HG03342 (cell line): ENCODE results near the gene LRP4.
"Not testable (repeated sequence)": the region's sequence is repeated elsewhere in the genome, so short reads cannot be mapped to it uniquely, and the experiment has no call there.

Experiments used
- ATAC-seq: cut with Tn5 transposase; IDR thresholded peaks from one replicate; pipeline ENCODE4 v1.9.1; 2021; ENCODE audit warnings: mild to moderate bottlenecking, moderate library complexity; ENCODE audit not compliant: unreplicated experiment

LRP4 gene

GRCh38 chr11:46928701-46929100 is 10.4 kb upstream of the LRP4 start:
- not testable (repeated sequence) for ATAC-seq

GRCh38 chr11:46927928-46928327 is 9.6 kb upstream of the LRP4 start:
- ATAC-seq, result not testable (repeated sequence)

DNA sequence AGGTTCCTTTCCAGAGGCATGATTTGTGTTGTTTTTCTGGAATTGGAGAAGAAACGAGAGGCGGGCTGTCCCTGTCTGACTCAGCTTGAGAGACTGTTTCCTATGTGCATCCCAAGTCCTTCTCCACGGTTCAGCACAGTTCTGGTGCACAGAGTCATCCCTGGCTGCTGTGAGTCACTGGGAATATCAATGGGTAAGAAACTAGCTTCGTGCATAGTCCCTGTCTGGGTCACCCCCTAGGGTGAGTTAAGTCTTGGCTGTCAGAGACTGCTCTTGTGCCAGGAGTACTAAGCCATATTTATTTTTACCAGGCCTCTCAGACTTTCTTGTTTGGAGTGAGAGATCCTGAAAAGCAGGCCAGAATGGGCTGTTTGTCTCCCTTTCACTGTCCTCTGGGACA is 2.4 kb upstream of the LRP4 start:
- no peak for ATAC-seq

- ATAC-seq, result no peak
These were observed 601 bp upstream of the LRP4 start for GRCh38 chr11:46918788-46919513.

GRCh38 chr11:46917762-46918082 is 628 bp downstream of the LRP4 start:
- ATAC-seq, result no peak

- no peak for ATAC-seq
These were observed 1.1 kb downstream of the LRP4 start for GRCh38 chr11:46917109-46917761.

- no peak for ATAC-seq
These were observed 1.9 kb downstream of the LRP4 start for GRCh38 chr11:46916286-46917108.

DNA sequence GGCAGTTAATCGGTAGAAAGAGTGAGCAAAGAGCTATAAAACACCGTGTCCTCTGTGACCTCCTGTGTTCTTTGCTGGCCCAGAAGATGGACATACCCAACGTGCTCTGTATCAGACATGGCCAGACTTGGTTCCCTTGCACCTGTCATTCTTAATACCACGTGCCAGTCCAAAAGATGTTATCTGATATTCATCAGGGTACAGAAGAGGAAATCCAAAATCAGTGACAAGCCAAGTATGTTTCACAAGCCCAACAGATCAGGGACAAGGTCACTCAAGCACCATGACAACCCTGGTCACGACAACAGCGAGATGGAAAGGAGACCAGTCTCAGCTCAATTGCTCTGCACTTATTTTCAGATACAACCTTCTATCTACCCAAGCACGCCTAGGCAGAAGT is 3.4 kb downstream of the LRP4 start:
- ATAC-seq, result no peak

DNA sequence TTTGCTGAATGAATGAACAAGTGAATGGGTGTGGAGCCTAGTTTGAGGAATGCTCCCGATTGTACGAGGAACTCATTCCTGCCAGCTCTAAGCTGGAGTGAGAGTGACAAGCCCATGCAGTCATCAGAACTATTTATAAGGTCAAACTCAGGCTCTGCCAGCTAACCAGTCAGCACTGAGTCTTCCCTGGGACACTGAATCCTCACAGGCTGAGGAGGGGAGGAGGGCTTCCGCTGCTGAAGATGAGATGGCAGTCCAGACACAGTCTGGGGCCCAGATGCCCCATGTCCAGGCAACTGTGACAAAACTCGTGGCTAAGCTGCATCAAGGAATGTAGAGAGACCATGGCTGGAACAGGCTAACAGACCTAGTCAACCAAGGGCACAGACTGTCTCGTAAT is 4.0 kb downstream of the LRP4 start:
- no peak for ATAC-seq

DNA sequence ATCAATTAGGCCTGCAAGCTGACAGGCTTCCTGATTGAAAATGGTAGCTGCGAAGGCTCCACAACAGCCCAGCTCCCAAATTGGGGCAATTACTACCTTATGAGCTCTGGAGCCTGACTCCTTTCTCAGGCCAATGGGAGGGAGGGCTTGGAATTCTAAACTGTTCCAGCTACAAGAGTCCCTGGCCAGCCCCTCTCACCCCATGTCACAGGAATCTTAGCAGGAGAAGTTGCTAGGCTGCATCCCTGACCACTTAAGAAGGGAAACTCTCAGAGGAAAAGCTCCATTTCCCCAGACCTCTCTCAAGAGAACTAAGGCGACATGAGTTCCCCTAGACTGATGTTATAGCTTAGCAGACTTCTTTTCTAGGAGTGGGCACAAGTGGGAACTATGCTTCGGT is 4.9 kb downstream of the LRP4 start:
- ATAC-seq, result no peak

- ATAC-seq, result no peak
These were observed 5.7 kb downstream of the LRP4 start for GRCh38 chr11:46912526-46913150.

GRCh38 chr11:46907606-46908005 is 10.7 kb downstream of the LRP4 start:
- no peak for ATAC-seq

GRCh38 chr11:46906609-46907041 is 11.7 kb downstream of the LRP4 start:
- ATAC-seq, result no peak

DNA sequence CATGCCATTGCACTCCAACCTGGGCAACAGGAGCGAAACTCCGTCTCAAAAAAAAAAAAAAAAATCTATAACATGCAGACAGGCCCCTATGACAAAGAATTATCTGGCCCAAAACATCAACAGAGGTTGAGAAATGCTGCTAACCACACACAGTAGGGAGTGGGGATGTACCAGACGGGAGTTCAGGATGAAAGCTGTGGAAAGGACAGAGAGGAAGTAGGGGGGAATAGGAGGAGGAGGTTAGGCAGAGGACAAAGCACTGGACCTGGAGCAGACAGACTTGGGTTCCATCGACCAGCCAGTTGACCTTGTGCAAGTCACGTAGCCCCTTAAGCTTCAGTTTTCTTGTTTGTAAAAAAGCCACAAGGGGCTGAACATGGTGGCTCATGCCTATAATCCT is 12.5 kb downstream of the LRP4 start:
- ATAC-seq, result no peak

DNA sequence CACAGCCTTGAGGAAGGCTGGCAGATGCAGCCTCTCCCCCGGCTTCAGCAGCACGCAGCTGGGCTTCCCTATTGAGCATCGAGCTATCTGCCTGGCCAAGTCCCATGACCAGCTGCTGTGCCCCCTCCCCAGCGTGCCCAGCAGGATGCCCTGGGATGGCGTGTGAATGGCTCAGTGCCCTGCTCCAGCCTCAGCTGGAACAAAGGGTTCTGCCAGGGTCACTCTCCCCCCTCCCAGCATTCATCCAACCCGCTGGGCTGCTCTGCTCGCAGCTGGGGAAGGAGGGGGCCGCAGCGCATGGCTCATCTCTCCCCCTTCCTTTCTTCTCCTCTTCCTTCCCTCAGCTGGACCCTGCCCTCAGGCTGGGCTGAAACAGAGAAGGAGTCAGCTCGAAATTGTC is 14.5 kb downstream of the LRP4 start:
- ATAC-seq, result no peak

- no peak for ATAC-seq
These were observed 15.7 kb downstream of the LRP4 start for GRCh38 chr11:46902694-46903093.

DNA sequence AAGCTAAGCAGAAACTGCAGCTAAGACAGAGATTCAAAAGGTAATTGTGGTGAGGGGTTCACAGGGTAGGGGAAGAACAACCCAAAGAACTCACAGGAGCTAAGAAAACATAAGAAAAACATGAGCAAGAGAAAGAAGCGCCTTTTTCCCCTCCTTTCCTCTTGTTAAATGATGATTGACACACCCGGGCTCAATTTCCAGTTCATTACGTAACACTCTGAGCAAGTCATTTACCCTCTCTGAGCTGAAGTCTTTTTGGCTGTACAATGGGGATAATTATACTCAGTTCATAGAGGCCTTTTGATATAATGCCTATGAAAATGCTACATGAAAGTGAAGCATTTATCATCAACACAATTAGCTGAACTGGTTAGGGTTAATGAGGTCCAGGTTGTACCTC is 17.2 kb downstream of the LRP4 start:
- no peak for ATAC-seq

- ATAC-seq, result no peak
These were observed 18.1 kb downstream of the LRP4 start for GRCh38 chr11:46900091-46900746.

DNA sequence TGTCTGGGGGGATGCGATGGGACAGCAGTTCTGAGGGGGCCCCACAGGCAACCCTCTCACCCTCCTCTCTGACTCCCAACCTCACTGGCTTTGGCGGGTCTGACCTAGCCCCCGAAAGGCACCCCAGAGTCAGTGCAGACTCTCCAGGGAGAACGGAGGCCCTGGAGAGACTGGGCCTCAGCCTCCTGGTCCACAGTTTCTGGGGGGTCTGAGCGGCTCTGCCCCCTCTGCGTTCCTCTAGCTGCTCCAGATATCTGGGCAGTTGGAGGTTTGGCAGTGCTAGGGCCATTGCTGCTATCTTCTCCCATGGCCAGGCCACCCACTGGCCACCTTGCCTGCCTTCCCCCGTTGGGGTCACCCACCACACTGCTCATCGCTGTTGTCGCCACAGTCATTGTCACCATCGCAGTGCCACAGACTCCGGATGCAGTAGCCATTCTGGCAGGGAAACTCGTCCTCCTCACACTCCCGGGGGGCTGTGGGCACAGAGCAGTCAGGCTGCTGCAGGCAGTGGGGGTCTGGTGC is 18.8 kb downstream of the LRP4 start:
- no peak for ATAC-seq

- ATAC-seq, result no peak
These were observed 19.8 kb downstream of the LRP4 start for GRCh38 chr11:46898396-46899095.
